Measurements from ENCODE around the gene PPP1R13B. TPM values are rescaled to one million over a fixed set of nuclear protein-coding genes. Genes with fewer than 3 reads are reported as not detected.
A peak's percentile ranks its signal among the peaks of the same experiment; 100 is the strongest.

PPP1R13B gene
- total RNA-seq, 1 donor from 2014 or later, result 32.7 TPM

- no peak overlapping the region for H3K27ac ChIP-seq
- no peaks in the 10 kb centered on the region for H3K9me3 ChIP-seq
- intact Hi-C loops (cut with DNase I), result no loop called here
- no peak overlapping the region for H3K4me3 ChIP-seq
- TF ChIP-seq, protein P1, sequence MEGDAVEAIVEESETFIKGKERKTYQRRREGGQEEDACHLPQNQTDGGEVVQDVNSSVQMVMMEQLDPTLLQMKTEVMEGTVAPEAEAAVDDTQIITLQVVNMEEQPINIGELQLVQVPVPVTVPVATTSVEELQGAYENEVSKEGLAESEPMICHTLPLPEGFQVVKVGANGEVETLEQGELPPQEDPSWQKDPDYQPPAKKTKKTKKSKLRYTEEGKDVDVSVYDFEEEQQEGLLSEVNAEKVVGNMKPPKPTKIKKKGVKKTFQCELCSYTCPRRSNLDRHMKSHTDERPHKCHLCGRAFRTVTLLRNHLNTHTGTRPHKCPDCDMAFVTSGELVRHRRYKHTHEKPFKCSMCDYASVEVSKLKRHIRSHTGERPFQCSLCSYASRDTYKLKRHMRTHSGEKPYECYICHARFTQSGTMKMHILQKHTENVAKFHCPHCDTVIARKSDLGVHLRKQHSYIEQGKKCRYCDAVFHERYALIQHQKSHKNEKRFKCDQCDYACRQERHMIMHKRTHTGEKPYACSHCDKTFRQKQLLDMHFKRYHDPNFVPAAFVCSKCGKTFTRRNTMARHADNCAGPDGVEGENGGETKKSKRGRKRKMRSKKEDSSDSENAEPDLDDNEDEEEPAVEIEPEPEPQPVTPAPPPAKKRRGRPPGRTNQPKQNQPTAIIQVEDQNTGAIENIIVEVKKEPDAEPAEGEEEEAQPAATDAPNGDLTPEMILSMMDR (IDR thresholded peaks at IDR 0.05), result no peak
- H3K36me3 ChIP-seq, result no peaks in the 10 kb centered on the region
- no peaks in the 10 kb centered on the region for H3K4me1 ChIP-seq
- peak in 1 of 2 donors; percentile 30 for DNase-seq (ENCODE audit: low spot score in 2 of 2)
- no peaks in the 10 kb centered on the region for H3K27me3 ChIP-seq
These were observed 16.7 kb downstream of the PPP1R13B start for GRCh38 chr14:103830511-103831270.

- peak in 1 of 2 donors; percentile 66 for DNase-seq (ENCODE audit: low spot score in 2 of 2)
- Histone ChIP-seq H3K9me3 (no peaks in the 10 kb centered on the region), H3K4me3 (no peak overlapping the region), H3K4me1 (no peaks in the 10 kb centered on the region), H3K36me3 (no peaks in the 10 kb centered on the region), H3K27ac (no peak overlapping the region), H3K27me3 (no peaks in the 10 kb centered on the region)
- intact Hi-C loops (cut with DNase I), result no loop called here
- TF ChIP-seq, protein P1 (IDR thresholded peaks at IDR 0.05), result no peak
These were observed 18.9 kb downstream of the PPP1R13B start for GRCh38 chr14:103828315-103828967.

- TF ChIP-seq, protein P1 (IDR thresholded peaks at IDR 0.05), result no peak
- Histone ChIP-seq H3K9me3 (no peaks in the 10 kb centered on the region), H3K27me3 (no peaks in the 10 kb centered on the region), H3K4me3 (no peak overlapping the region), H3K4me1 (peaks cover 0 to 3% of the 10 kb centered on the region in 2 donors), H3K27ac (no peak overlapping the region), H3K36me3 (no peaks in the 10 kb centered on the region)
- no peak for DNase-seq (ENCODE audit: low spot score in 2 of 2)
- intact Hi-C loops (cut with DNase I), result no loop called here
These were observed 22.3 kb downstream of the PPP1R13B start for GRCh38 chr14:103825101-103825500.

DNA sequence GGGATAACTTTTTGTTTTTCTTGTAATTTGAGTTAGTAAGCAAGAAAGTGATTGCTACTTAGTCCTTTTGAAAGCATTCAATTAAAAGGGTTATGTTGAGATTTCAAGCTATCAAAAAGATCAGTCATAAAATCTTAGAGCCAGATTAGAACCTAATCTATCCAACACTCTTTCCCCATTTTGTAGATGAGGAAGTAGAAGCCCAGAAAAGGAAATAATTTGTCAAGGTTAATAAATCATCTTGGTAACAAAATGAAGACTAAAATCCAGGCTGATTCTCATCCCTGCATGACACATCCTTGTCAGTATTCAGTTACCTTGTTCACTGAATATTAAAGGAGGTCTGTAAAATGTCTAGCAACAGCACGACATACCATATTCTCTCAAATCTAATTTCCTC lies 26.5 kb downstream of the PPP1R13B start:
- Histone ChIP-seq H3K4me1 (peaks cover 0 to 10% of the 10 kb centered on the region in 2 donors), H3K4me3 (no peak overlapping the region), H3K9me3 (no peaks in the 10 kb centered on the region), H3K27ac (no peak overlapping the region), H3K36me3 (no peaks in the 10 kb centered on the region), H3K27me3 (no peaks in the 10 kb centered on the region)
- no peak for DNase-seq (ENCODE audit: low spot score in 2 of 2)
- intact Hi-C loops (cut with DNase I), result no loop called here
- TF ChIP-seq, protein P1 (IDR thresholded peaks at IDR 0.05), result no peak

GRCh38 chr14:103820382-103820781 lies 27.0 kb downstream of the PPP1R13B start:
- H3K27me3 ChIP-seq, result no peaks in the 10 kb centered on the region
- H3K4me3 ChIP-seq, result no peak overlapping the region
- peaks cover 0 to 10% of the 10 kb centered on the region in 2 donors for H3K4me1 ChIP-seq
- no peaks in the 10 kb centered on the region for H3K36me3 ChIP-seq
- peak overlapping the region in 1 of 2 donors; percentile 29 for H3K27ac ChIP-seq
- TF ChIP-seq, protein P1 (IDR thresholded peaks at IDR 0.05), result no peak
- DNase-seq (ENCODE audit: low spot score in 2 of 2), result no peak
- no peaks in the 10 kb centered on the region for H3K9me3 ChIP-seq
- intact Hi-C loops (cut with DNase I), result no loop called here

Measured in ascending aorta (tissue), 2 donors.